SKM-1 (cell line): ENCODE results near the gene COA3.

Source experiments
- DNase-seq: peaks from one replicate; lab custom pipeline; 2025; ENCODE audit not compliant: unreplicated experiment; lab: John Stamatoyannopoulos, UW

COA3 gene

GRCh38 chr17:42818379-42818778, 19.9 kb upstream of the COA3 start:
- no peak for DNase-seq

GRCh38 chr17:42817866-42818265, 19.4 kb upstream of the COA3 start:
- no peak for DNase-seq

- no peak for DNase-seq
These were observed 16.3 kb upstream of the COA3 start for GRCh38 chr17:42814633-42815399.

- DNase-seq = no peak
These were observed 10.7 kb upstream of the COA3 start for GRCh38 chr17:42809250-42809649.

GRCh38 chr17:42806249-42806648, 7.7 kb upstream of the COA3 start:
- no peak for DNase-seq

GRCh38 chr17:42804918-42805367, 6.4 kb upstream of the COA3 start:
- no peak for DNase-seq

- no peak for DNase-seq
These were observed 4.8 kb upstream of the COA3 start for GRCh38 chr17:42803074-42803883.

- DNase-seq = no peak
These were observed 507 bp downstream of the COA3 start for GRCh38 chr17:42798011-42798382.

GRCh38 chr17:42797067-42798007, 1.2 kb downstream of the COA3 start:
- DNase-seq = no peak

GRCh38 chr17:42796066-42796758, 2.3 kb downstream of the COA3 start:
- no peak for DNase-seq

- no peak for DNase-seq
These were observed 3.0 kb downstream of the COA3 start for GRCh38 chr17:42795465-42795864.

- no peak for DNase-seq
These were observed 3.4 kb downstream of the COA3 start for GRCh38 chr17:42795061-42795460.

- DNase-seq = no peak
These were observed 6.0 kb downstream of the COA3 start for GRCh38 chr17:42792545-42792944.

GRCh38 chr17:42791948-42792347, 6.6 kb downstream of the COA3 start:
- DNase-seq = no peak

GRCh38 chr17:42787266-42787665, 11.2 kb downstream of the COA3 start:
- DNase-seq = no peak

- no peak for DNase-seq
These were observed 13.5 kb downstream of the COA3 start for GRCh38 chr17:42784811-42785592.

- DNase-seq = no peak
These were observed 14.1 kb downstream of the COA3 start for GRCh38 chr17:42784409-42784808.

- no peak for DNase-seq
These were observed 14.7 kb downstream of the COA3 start for GRCh38 chr17:42783791-42784138.

- DNase-seq = no peak
These were observed 15.3 kb downstream of the COA3 start for GRCh38 chr17:42783062-42783790.
